Skeletal muscle satellite cell (primary cell): Measurements from ENCODE around the gene ARRDC5.
"Not testable (repeated sequence)": the region's sequence is repeated elsewhere in the genome, so short reads cannot be mapped to it uniquely, and the experiment has no call there.

Source experiments
- H3K27me3 ChIP-seq: 2 replicates; pipeline ENCODE4 v1.7.0; 2013; ENCODE audit warnings: low read length; ENCODE audit not compliant: control insufficient read depth, insufficient read depth
- H3K36me3 ChIP-seq: 2 replicates; pipeline ENCODE4 v1.7.0; 2013; ENCODE audit warnings: mild to moderate bottlenecking, control low read depth, low read length; ENCODE audit not compliant: insufficient read depth
- H3K4me1 ChIP-seq: 2 replicates; pipeline ENCODE4 v1.7.0; 2013; ENCODE audit warnings: low read length; ENCODE audit not compliant: control insufficient read depth, insufficient read depth
- H3K4me2 ChIP-seq: 2 replicates; pipeline ENCODE4 v1.7.0; 2013; ENCODE audit warnings: mild to moderate bottlenecking, low read length
- H3K4me3 ChIP-seq: 2 replicates; pipeline ENCODE4 v1.7.0; 2013; ENCODE audit warnings: low read length
- H3K9ac ChIP-seq: 2 replicates; pipeline ENCODE4 v1.7.0; 2013; ENCODE audit warnings: mild to moderate bottlenecking, low read depth, low read length, moderate library complexity
- H3K9me3 ChIP-seq: replicated peaks from 2 replicates; pipeline ENCODE4 v1.7.0; 2013; ENCODE audit warnings: mild to moderate bottlenecking, control low read depth, low read length

Gene ARRDC5

DNA sequence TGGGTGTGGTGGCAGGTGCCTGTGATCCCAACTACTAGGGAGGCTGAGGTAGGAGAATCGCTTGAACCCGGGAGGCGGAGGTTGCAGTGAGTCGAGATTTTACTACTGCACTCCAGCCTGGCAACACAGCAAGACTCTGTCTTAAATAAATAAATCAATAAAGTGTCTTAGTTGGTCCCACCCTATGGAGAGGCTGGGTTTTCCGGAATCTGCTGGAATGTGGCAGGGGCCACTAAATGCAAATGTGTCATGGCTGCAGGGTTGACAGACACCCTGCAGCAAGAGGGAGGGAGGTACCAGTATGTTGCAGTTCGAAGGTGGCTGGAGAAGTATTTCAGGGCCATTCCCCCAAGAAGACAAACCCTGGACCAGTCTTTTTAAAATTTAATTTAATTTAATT is 17.7 kb downstream of the ARRDC5 start:
- not testable (repeated sequence) for H3K27me3 ChIP-seq, H3K9ac ChIP-seq, H3K4me1 ChIP-seq, H3K4me2 ChIP-seq, H3K9me3 ChIP-seq, H3K36me3 ChIP-seq, H3K4me3 ChIP-seq

DNA sequence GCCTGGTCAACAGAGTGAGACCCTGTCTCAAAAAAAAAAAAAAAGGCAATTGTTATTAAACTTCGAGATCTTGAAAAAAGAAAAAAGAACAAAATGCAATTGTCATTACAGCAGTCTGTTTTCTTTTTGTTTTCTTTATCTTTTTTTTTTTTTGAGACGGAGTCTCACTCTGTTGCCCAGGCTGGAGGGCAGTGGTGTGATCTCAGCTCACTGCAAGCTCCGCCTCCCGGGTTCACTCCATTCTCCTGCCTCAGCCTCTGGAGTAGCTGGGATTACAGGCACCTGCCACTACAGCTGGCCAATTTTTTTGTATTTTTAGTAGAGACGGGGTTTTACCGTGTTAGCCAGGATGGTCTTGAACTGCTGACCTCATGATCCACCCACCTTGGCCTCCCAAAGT is 19.8 kb downstream of the ARRDC5 start:
- H3K4me2 ChIP-seq, H3K9ac ChIP-seq, H3K9me3 ChIP-seq, H3K36me3 ChIP-seq, H3K4me3 ChIP-seq, H3K27me3 ChIP-seq: not testable (repeated sequence)
- H3K4me1 ChIP-seq = peaks cover 12% of the 10 kb centered on the region

DNA sequence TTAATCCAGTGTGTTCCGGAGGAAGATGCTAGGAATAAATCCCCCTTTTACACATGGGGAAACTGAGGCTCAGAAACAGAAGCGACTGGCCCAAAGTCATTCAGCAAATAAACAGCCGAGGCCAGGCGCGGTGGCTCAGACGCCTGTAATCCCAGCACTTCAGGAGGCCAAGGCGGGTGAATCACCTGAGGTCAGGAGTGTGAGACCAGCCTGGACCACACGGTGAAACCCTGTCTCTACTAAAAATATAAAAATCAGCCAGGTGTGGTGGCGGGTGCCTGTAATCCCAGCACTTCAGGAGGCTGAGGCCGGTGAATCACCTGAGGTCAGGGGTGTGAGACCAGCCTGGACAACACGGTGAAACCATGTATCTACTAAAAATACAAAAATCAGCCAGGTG is 23.7 kb downstream of the ARRDC5 start:
- H3K4me1 ChIP-seq = peaks cover 18% of the 10 kb centered on the region
- H3K9me3 ChIP-seq = no peaks in the 10 kb centered on the region
- H3K27me3 ChIP-seq = no peaks in the 10 kb centered on the region
- no peak overlapping the region for H3K4me2 ChIP-seq
- H3K4me3 ChIP-seq = no peak overlapping the region
- peak overlapping the region; percentile 74 for H3K9ac ChIP-seq
- no peaks in the 10 kb centered on the region for H3K36me3 ChIP-seq

DNA sequence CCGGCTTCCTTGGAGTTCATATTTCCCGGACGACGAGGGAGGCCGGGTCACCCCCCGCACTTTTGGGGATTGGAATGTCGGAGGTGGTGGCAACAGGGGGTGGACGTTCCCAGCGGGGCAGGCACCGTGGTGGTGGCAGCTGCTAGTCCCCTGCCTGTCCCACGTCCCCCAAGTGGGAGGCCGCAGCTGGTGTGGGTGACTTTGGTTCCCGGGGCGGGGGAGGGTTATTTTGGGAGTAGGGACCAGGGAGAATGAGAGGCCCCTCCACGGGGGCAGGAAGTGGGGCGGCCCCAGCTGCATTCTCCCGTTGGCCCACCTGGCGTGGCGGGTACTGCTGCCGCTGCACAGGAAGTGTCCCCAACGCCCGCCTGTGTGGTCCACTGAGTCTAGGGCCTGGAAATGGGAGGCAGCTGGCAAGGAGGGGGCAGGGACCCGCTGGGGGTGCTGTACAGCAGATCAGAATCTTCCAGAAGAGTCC is 24.2 kb downstream of the ARRDC5 start:
- Histone ChIP-seq H3K4me2 (peak overlapping the region; percentile 33), H3K27me3 (no peaks in the 10 kb centered on the region), H3K36me3 (no peaks in the 10 kb centered on the region), H3K4me1 (peaks cover 18% of the 10 kb centered on the region), H3K9ac (peak overlapping the region; percentile 74), H3K4me3 (peak overlapping the region; percentile 33), H3K9me3 (no peaks in the 10 kb centered on the region)

DNA sequence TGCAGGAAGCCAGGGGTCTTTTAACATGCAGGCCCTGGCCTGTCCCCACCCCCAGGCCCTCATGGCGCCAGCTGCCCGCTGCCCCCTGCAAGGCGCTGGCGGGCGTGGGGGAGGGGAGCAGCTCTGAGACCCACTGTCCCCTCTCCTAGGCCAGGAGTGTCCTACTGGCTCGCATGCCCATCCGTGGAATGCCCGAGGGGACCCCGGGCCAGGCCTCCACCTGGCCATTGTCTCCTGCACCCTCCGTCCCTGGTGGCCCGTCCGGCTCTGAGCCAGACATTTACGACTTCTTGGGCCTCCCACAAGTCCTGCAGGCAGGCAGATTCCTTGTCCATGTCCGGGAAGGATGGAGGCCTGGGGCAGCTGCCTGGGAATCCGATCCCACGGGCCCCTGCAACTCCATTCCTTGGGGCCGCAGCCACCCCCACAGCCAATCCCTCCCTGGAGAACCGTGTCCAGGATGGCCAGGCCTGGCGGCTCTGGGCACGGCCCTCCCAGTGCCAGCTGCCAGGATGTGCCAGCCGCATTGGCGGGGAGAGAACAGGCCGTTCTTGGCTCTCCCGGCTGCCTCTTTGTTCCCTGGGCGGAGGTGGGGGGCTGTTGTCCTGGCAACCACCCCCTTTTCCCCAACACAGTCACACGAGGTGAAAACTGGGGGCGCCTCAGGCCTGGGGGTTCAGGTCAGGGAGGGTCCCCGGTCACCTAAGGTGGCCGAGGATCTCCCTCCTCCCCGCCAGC is 24.8 kb downstream of the ARRDC5 start:
- H3K27me3 ChIP-seq = no peaks in the 10 kb centered on the region
- no peaks in the 10 kb centered on the region for H3K9me3 ChIP-seq
- peak overlapping the region; percentile 33 for H3K4me3 ChIP-seq
- H3K4me1 ChIP-seq = peaks cover 18% of the 10 kb centered on the region
- H3K36me3 ChIP-seq = no peaks in the 10 kb centered on the region
- H3K4me2 ChIP-seq = peak overlapping the region; percentile 33
- H3K9ac ChIP-seq = peak overlapping the region; percentile 74

DNA sequence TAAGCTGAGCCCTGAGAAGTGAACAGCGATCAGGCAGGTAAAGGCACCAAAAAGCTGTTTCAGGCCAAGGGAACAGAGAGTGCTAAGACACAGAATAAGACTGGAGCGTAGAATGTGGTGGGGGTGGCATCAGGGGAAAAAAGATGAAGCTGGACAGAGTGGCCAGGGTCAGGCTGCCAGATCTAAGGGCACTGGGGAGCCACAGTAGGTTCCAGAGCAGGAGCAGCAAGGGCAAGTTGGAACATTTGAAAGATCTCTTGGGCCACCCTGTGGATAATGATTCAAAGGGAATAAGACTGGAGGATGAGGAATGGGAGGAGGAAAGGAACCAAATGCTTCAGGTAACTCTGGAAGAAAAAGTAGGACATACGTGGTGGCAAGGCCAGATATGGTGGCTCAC is 28.8 kb downstream of the ARRDC5 start:
- Histone ChIP-seq H3K36me3 (no peaks in the 10 kb centered on the region), H3K4me2 (no peak overlapping the region), H3K4me1 (peaks cover 33% of the 10 kb centered on the region), H3K9me3 (no peaks in the 10 kb centered on the region), H3K9ac (no peak overlapping the region), H3K4me3 (no peak overlapping the region), H3K27me3 (no peaks in the 10 kb centered on the region)

DNA sequence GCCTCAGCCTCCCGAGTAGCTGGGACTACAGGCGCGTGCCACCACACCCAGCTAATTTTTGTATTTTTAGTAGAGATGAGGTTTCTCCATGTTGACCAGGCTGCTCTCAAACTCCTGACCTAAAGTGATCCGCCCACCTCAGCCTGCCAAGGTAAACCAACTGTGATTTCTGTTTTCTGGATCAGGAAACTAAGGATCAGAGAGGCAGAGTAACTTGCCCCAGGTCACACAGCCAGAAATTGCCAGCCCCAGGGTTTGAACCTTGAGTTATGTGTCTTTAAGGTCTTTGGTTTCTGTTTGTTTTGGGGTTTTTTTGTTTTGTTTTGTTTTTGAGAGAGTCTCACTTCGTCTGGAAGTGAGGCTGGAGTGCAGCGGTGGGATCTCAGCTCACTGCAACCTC is 31.0 kb downstream of the ARRDC5 start:
- H3K27me3 ChIP-seq = no peaks in the 10 kb centered on the region
- H3K4me3 ChIP-seq = no peak overlapping the region
- peaks cover 23% of the 10 kb centered on the region for H3K4me1 ChIP-seq
- no peaks in the 10 kb centered on the region for H3K36me3 ChIP-seq
- H3K9me3 ChIP-seq = no peaks in the 10 kb centered on the region
- no peak overlapping the region for H3K9ac ChIP-seq
- H3K4me2 ChIP-seq = no peak overlapping the region

DNA sequence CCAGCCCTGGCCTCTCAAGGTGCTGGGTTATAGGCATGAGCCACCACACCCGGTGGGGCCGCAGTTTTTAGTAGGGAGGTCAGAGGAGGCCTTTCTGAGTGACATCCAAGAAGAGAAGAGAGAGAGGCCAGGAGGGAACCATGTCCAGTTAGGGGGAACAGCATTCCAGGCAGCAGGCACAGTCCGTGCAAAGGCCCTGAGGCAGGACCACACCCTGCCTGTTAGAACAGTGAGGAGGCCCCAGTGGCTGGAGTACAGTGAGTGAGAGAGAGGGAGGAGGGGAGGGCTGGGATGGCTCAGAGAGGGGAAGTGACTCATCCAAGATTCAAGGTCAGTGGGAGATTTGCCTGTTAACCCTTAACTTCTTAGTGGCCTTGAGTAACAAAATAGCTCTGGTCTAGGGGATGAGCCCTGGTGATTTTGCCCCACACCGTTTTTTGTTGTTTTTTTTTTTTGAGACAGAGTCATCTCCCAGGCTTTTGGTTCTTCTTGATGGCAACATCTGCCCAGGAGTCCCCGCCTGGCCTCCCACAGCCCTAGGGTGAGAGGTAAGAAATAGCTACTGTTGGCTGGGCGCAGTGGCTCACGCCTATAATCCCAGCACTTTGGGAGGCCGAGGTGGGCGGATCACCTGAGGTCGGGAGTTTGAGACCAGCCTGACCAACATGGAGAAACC is 32.5 kb downstream of the ARRDC5 start:
- no peaks in the 10 kb centered on the region for H3K27me3 ChIP-seq
- H3K4me3 ChIP-seq = no peak overlapping the region
- peaks cover 26% of the 10 kb centered on the region for H3K4me1 ChIP-seq
- H3K4me2 ChIP-seq = peak overlapping the region; percentile 21
- peak overlapping the region; percentile 24 for H3K9ac ChIP-seq
- no peaks in the 10 kb centered on the region for H3K9me3 ChIP-seq
- H3K36me3 ChIP-seq = no peaks in the 10 kb centered on the region

DNA sequence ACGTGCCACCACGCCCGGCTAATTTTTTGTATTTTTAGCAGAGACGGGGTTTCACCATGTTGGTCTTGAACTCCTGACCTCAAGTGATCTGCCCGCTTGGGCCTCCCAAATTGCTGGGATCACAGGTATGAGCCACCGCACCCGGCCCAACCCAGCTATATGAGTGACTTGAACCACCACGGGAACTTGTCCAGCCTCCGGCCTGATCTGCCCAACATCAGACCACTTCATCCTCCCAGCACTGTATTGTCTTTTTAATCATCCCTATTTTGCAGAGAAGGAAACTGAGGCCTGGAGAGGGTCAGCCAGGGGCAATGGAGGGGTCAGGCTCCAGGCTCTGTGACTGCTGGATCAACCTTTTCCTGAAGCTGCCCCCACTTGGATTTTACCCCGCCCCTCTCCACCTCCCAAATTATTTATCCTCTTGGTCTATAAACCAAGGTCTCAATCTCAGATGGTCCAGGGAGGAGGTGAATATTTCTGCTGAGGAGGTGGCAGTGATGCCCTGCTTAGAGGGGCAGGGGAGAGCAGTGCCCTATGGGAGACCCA is 34.3 kb downstream of the ARRDC5 start:
- no peak overlapping the region for H3K4me3 ChIP-seq
- peaks cover 29% of the 10 kb centered on the region for H3K4me1 ChIP-seq

DNA sequence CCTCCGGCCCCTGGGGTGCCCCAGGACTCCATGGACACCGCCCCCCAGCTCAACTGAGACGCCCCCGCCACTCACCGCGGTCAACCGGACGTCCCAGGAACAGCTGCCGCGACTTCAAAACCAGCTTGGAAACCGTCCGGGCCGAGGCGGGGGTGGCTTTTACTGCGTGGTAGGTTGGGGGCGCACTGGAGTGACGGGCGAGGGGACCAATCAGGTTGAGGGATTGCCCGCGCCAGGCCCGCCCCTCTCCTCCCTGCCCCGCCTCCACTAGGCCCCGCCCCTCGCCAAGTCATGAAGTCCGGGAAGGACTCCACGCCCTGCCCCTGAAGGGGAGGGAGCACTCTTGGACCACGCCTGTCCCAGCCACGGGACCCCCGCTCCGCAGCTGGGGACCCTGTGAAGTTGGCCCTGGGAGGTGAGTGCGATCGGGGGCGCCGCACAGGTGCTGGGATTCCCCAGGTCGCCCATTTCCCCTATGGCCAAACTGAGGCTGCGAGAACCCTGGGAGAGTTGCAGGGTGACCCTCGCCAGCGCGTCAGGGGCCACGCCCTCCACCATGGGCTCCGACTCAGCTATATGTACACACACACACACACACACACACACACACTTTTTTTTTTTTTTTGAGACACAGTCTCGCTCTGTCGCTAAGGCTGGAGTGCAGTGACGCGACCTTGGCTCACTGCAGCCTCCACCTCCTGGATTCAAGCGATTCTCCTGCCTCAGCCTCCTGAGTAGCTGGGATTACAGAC is 35.0 kb downstream of the ARRDC5 start, which contains the start of gene PLIN3:
Gene PLIN3, minus strand, starts transcription at position 134 of the 752 bp plus-strand sequence. CDS start 6,273 bp downstream, outside the sequence.
- Histone ChIP-seq H3K4me3 (peak within 1 kb of the TSS; percentile 79), H3K36me3 (peaks cover 4% of the 10 kb centered on the region), H3K4me1 (peaks cover 29% of the 10 kb centered on the region), H3K9ac (peak within 1 kb of the TSS; percentile 94), H3K9me3 (no peaks in the 10 kb centered on the region), H3K27me3 (no peaks in the 10 kb centered on the region), H3K4me2 (peak within 1 kb of the TSS; percentile 89)

More for the DNA sequence above, 34.3 kb downstream of the ARRDC5 start:
- Histone ChIP-seq H3K4me2 (no peak overlapping the region), H3K27me3 (no peaks in the 10 kb centered on the region), H3K9me3 (no peaks in the 10 kb centered on the region), H3K36me3 (peaks cover 3% of the 10 kb centered on the region), H3K9ac (no peak overlapping the region)
